ENCODE data around the gene TTC7B. TPM values are rescaled to one million over a fixed set of nuclear protein-coding genes. Genes with fewer than 3 reads are reported as not detected.

The TTC7B gene
- polyA plus RNA-seq, 1 donor (not counting 4 experiments of a cell fraction or from before 2014, with no cell fraction given), result 21.4 TPM

GRCh38 chr14:90508536-90509254 lies 307.5 kb downstream of the TTC7B start:
- Histone ChIP-seq H3K4me1 (ENCODE audit: control insufficient read depth, extremely low read depth, insufficient read depth, low read length) (peaks cover 20% of the 10 kb centered on the region), H3K79me2 (ENCODE audit: control insufficient read depth, insufficient read depth, low read length) (no peaks in the 10 kb centered on the region), H3K27ac (ENCODE audit: control insufficient read depth, insufficient read depth, low read length) (no peak overlapping the region), H3K36me3 (ENCODE audit: control insufficient read depth in 2 of 2, extremely low read depth in 1 of 2, insufficient read depth in 2 of 2, low read length in 2 of 2) (no peaks in the 10 kb centered on the region), H2AFZ (ENCODE audit: control insufficient read depth, low read length) (no peak overlapping the region), H3K9me1 (ENCODE audit: control insufficient read depth, extremely low read depth, insufficient read depth, low read length) (no peaks in the 10 kb centered on the region), H3K4me3 (ENCODE audit: control insufficient read depth in 2 of 3, extremely low read depth in 1 of 3, insufficient read depth in 2 of 3, low read depth in 1 of 3, low read length in 3 of 3) (no peak overlapping the region), H3K9ac (ENCODE audit: control insufficient read depth, extremely low read depth, insufficient read depth, low read length) (no peak overlapping the region), H3K27me3 (ENCODE audit: control insufficient read depth, extremely low read depth, insufficient read depth, low read length) (peaks cover 10% of the 10 kb centered on the region), H3K9me3 (ENCODE audit: control insufficient read depth, low read depth, low read length) (no peaks in the 10 kb centered on the region), H4K20me1 (ENCODE audit: control insufficient read depth, extremely low read depth, insufficient read depth, low read length) (no peaks in the 10 kb centered on the region), H3K4me2 (ENCODE audit: control insufficient read depth, extremely low read depth, insufficient read depth, low read depth, low read length) (peak overlapping the region; percentile 33)
- TF ChIP-seq CTCF (optimal IDR thresholded peaks at IDR 0.05 in 1 of 3, IDR thresholded peaks at IDR 0.05 in 1 of 3, conservative IDR thresholded peaks at IDR 0.05 in 1 of 3; ENCODE audit: extremely low read depth in 1 of 3, insufficient read depth in 2 of 3, low read length in 3 of 3), result no peak
- TF ChIP-seq EZH2 (IDR thresholded peaks at IDR 0.05; ENCODE audit: low read length), result no peak
- dilution Hi-C loops (cut with MboI; ENCODE audit: extremely low pct_ligation_motif_present, low sequenced_read_pairs), result no loop called here
- DNase-seq (ENCODE audit: low read depth, low spot score) (no peak), FAIRE-seq (peak; percentile 26)

GRCh38 chr14:90508036-90508435 lies 308.2 kb downstream of the TTC7B start:
- no peaks in the 10 kb centered on the region for H4K20me1 ChIP-seq (ENCODE audit: control insufficient read depth, extremely low read depth, insufficient read depth, low read length)
- no peak overlapping the region for H2AFZ ChIP-seq (ENCODE audit: control insufficient read depth, low read length)
- no peak overlapping the region for H3K9ac ChIP-seq (ENCODE audit: control insufficient read depth, extremely low read depth, insufficient read depth, low read length)
- no peaks in the 10 kb centered on the region for H3K9me1 ChIP-seq (ENCODE audit: control insufficient read depth, extremely low read depth, insufficient read depth, low read length)
- no peaks in the 10 kb centered on the region for H3K36me3 ChIP-seq (ENCODE audit: control insufficient read depth in 2 of 2, extremely low read depth in 1 of 2, insufficient read depth in 2 of 2, low read length in 2 of 2)
- no peak overlapping the region for H3K4me3 ChIP-seq (ENCODE audit: control insufficient read depth in 2 of 3, extremely low read depth in 1 of 3, insufficient read depth in 2 of 3, low read depth in 1 of 3, low read length in 3 of 3)
- TF ChIP-seq EZH2 (IDR thresholded peaks at IDR 0.05; ENCODE audit: low read length), result no peak
- TF ChIP-seq CTCF (optimal IDR thresholded peaks at IDR 0.05 in 1 of 3, IDR thresholded peaks at IDR 0.05 in 1 of 3, conservative IDR thresholded peaks at IDR 0.05 in 1 of 3; ENCODE audit: extremely low read depth in 1 of 3, insufficient read depth in 2 of 3, low read length in 3 of 3), result no peak
- peaks cover 17% of the 10 kb centered on the region for H3K4me1 ChIP-seq (ENCODE audit: control insufficient read depth, extremely low read depth, insufficient read depth, low read length)
- H3K79me2 ChIP-seq (ENCODE audit: control insufficient read depth, insufficient read depth, low read length), result no peaks in the 10 kb centered on the region
- FAIRE-seq (no peak), DNase-seq (ENCODE audit: low read depth, low spot score) (no peak)
- dilution Hi-C loops (cut with MboI; ENCODE audit: extremely low pct_ligation_motif_present, low sequenced_read_pairs), result no loop called here
- peaks cover 10% of the 10 kb centered on the region for H3K27me3 ChIP-seq (ENCODE audit: control insufficient read depth, extremely low read depth, insufficient read depth, low read length)
- no peak overlapping the region for H3K27ac ChIP-seq (ENCODE audit: control insufficient read depth, insufficient read depth, low read length)
- H3K9me3 ChIP-seq (ENCODE audit: control insufficient read depth, low read depth, low read length), result no peaks in the 10 kb centered on the region
- no peak overlapping the region for H3K4me2 ChIP-seq (ENCODE audit: control insufficient read depth, extremely low read depth, insufficient read depth, low read depth, low read length)

Data from keratinocyte (primary cell).